Measurements from ENCODE around the gene NSUN3. TPM values are rescaled to one million over a fixed set of nuclear protein-coding genes. Genes with fewer than 3 reads are reported as not detected.

Gene NSUN3
- total RNA-seq, 2 experiments from 2014 or later, result 11.9 to 15.5 TPM

DNA sequence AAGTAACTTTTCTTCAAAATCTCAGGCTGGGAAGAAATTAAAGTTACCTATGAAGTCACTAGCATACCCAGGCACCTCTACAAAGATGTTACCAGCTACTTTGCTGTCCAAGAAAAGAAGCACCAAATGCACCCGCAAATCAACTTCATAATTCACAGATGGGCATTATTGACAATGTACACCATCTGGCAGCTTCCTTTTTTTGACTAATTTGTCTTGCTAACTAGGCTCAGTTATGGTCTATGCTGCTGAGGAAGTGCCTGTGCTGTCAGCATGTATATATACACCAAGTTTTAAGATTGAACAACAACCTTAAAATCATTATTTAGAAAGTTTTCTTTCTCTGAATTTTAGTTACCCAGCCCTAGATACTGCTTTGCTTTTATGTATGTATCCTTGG lies 93.8 kb downstream of the NSUN3 start:
- TF ChIP-seq CTCF (IDR thresholded peaks at IDR 0.05), result no peak
- Mint-ChIP-seq H3K9me3 (no peaks in the 10 kb centered on the region), H3K27me3 (peaks cover 11% of the 10 kb centered on the region), H3K36me3 (ENCODE audit: low read depth) (no peaks in the 10 kb centered on the region), H3K4me1 (ENCODE audit: low read depth) (no peaks in the 10 kb centered on the region), H3K4me3 (no peak overlapping the region), H3K27ac (no peak overlapping the region)
- intact Hi-C loops (cut with micrococcal nuclease), result no loop called here
- CTCF ChIA-PET, result no interaction called here
- POLR2A ChIA-PET, result no interaction called here
- ATAC-seq (no peak), DNase-seq (no peak)

GRCh38 chr3:94158512-94158911 lies 95.7 kb downstream of the NSUN3 start:
- Mint-ChIP-seq H3K4me3 (no peak overlapping the region), H3K27me3 (peaks cover 12% of the 10 kb centered on the region), H3K9me3 (no peaks in the 10 kb centered on the region), H3K4me1 (ENCODE audit: low read depth) (no peaks in the 10 kb centered on the region), H3K36me3 (ENCODE audit: low read depth) (no peaks in the 10 kb centered on the region), H3K27ac (no peak overlapping the region)
- no peak for ATAC-seq
- POLR2A ChIA-PET, result no interaction called here
- intact Hi-C loops (cut with micrococcal nuclease), result no loop called here
- TF ChIP-seq CTCF (IDR thresholded peaks at IDR 0.05), result no peak
- DNase-seq, result no peak
- CTCF ChIA-PET, result no interaction called here

- no peaks in the 10 kb centered on the region for H3K36me3 Mint-ChIP-seq (ENCODE audit: low read depth)
- no peak for TF ChIP-seq CTCF (IDR thresholded peaks at IDR 0.05)
- ChIA-PET CTCF (no interaction called here), POLR2A (no interaction called here)
- H3K4me1 Mint-ChIP-seq (ENCODE audit: low read depth), result no peaks in the 10 kb centered on the region
- ATAC-seq (no peak), DNase-seq (no peak)
- intact Hi-C loops (cut with micrococcal nuclease), result no loop called here
- no peaks in the 10 kb centered on the region for H3K9me3 Mint-ChIP-seq
- H3K4me3 Mint-ChIP-seq, result no peak overlapping the region
- peaks cover 12% of the 10 kb centered on the region for H3K27me3 Mint-ChIP-seq
- no peak overlapping the region for H3K27ac Mint-ChIP-seq
These were observed 96.4 kb downstream of the NSUN3 start for GRCh38 chr3:94159062-94159828.

- no peak overlapping the region for H3K27ac Mint-ChIP-seq
- no peaks in the 10 kb centered on the region for H3K4me1 Mint-ChIP-seq (ENCODE audit: low read depth)
- intact Hi-C loops (cut with micrococcal nuclease), result no loop called here
- H3K9me3 Mint-ChIP-seq, result no peaks in the 10 kb centered on the region
- TF ChIP-seq CTCF (IDR thresholded peaks at IDR 0.05), result no peak
- ChIA-PET CTCF (no interaction called here), POLR2A (interaction anchor here (0.6 kb wide), 1 partner anchor 96 kb away, joined by 3 read pairs; no protein-coding TSS in a partner anchor)
- peak; percentile 20 for DNase-seq
- no peak overlapping the region for H3K4me3 Mint-ChIP-seq
- peaks cover 10% of the 10 kb centered on the region for H3K27me3 Mint-ChIP-seq
- H3K36me3 Mint-ChIP-seq (ENCODE audit: low read depth), result no peaks in the 10 kb centered on the region
- peak; percentile 84 for ATAC-seq
These were observed 99.8 kb downstream of the NSUN3 start for GRCh38 chr3:94162700-94163099.

DNA sequence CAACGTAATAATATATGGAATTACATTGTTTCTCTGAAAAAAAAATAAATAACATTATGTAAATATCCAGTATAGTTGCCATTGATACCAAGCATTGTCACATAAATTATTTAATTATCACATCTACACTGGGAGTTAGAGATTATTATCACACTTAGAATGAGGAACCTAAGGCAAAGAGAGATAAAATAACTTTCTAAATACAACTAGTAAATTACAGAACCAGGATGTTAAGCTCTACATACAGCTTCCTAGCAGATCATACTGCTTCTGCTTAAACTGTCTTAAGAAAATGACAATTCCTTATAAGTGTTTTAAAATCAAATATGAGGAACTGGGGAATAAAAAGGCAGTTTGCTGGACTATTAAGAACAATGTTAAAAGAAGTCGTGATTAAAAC lies 104.5 kb downstream of the NSUN3 start:
- Mint-ChIP-seq H3K9me3 (no peaks in the 10 kb centered on the region), H3K4me3 (no peak overlapping the region), H3K36me3 (ENCODE audit: low read depth) (no peaks in the 10 kb centered on the region), H3K27me3 (peaks cover 3% of the 10 kb centered on the region), H3K4me1 (ENCODE audit: low read depth) (no peaks in the 10 kb centered on the region), H3K27ac (no peak overlapping the region)
- intact Hi-C loops (cut with micrococcal nuclease), result no loop called here
- CTCF ChIA-PET, result interaction anchor here (1.5 kb wide), 1 partner anchor 82 kb away, joined by 3 read pairs; no protein-coding TSS in a partner anchor
- ATAC-seq (no peak), DNase-seq (no peak)
- no peak for TF ChIP-seq CTCF (IDR thresholded peaks at IDR 0.05)
- POLR2A ChIA-PET, result no interaction called here

Data from activated CD8-positive, alpha-beta T cell treated with anti-CD3 and anti-CD28 coated beads for 36 hours (primary cell).